ENCODE data around the gene FAAP100.

GRCh38 chr17:81524039-81524864, 27.9 kb downstream of the FAAP100 start:
- TF ChIP-seq CTCF (optimal IDR thresholded peaks at IDR 0.05 in 1 of 3, IDR thresholded peaks at IDR 0.05 in 1 of 3, conservative IDR thresholded peaks at IDR 0.05 in 1 of 3; ENCODE audit: extremely low read depth in 1 of 3, insufficient read depth in 2 of 3, low read length in 3 of 3) (no peak), EZH2 (IDR thresholded peaks at IDR 0.05; ENCODE audit: low read length) (no peak)
